Activated CD4-positive, alpha-beta T cell treated with anti-CD3 and anti-CD28 coated beads, Interleukin-2, amount 10 ng/mL, durations not matched to agents 24 days and 14 days (primary cell): ENCODE measurements around the gene C1R. TPM values are rescaled to one million over a fixed set of nuclear protein-coding genes. Genes with fewer than 3 reads are reported as not detected.
"Not testable (repeated sequence)": the region's sequence is repeated elsewhere in the genome, so short reads cannot be mapped to it uniquely, and the experiment has no call there.

Experiments used
- DNase-seq: peaks from one replicate; pipeline ENCODE4 v3.0.0; 2022
- H3K27ac Mint-ChIP-seq: one replicate; pipeline ENCODE4 v1.8.0; 2022; ENCODE audit warnings: mild to moderate bottlenecking, mixed read lengths
- H3K27me3 Mint-ChIP-seq: one replicate; pipeline ENCODE4 v1.8.0; 2022; ENCODE audit warnings: mixed read lengths
- H3K36me3 Mint-ChIP-seq: one replicate; pipeline ENCODE4 v1.8.0; 2022; ENCODE audit warnings: low read depth, mild to moderate bottlenecking, mixed read lengths
- H3K4me1 Mint-ChIP-seq: one replicate; pipeline ENCODE4 v1.8.0; 2021; ENCODE audit warnings: mixed read lengths
- H3K4me3 Mint-ChIP-seq: one replicate; pipeline ENCODE4 v1.8.0; 2022; ENCODE audit warnings: mild to moderate bottlenecking, moderate library complexity, mixed read lengths
- H3K9me3 Mint-ChIP-seq: one replicate; pipeline ENCODE4 v1.8.0; 2021; ENCODE audit warnings: mixed read lengths
- intact Hi-C: fragments of 100-400 bp; cut with micrococcal nuclease; formaldehyde crosslinking; loops from one replicate; pipeline ENCODE4 v1.15.1; 2023
- total RNA-seq: library from RNA; stranded (reverse); gene quantifications from 2 replicates; pipeline ENCODE4 v1.2.3, GENCODE V29; 2022

C1R gene
- total RNA-seq, 1 donor from 2014 or later = 2.5 TPM

GRCh38 chr12:7042842-7043241 lies 49.4 kb downstream of the C1R start:
- peaks cover 2% of the 10 kb centered on the region for H3K27me3 Mint-ChIP-seq
- intact Hi-C loops = loop anchor here (10.0 kb wide), 1 partner anchor 52 kb away; the partner anchor contains the start of gene C1R

GRCh38 chr12:7039403-7039802 lies 52.8 kb downstream of the C1R start:
- Mint-ChIP-seq H3K27ac (no peak overlapping the region), H3K36me3 (no peaks in the 10 kb centered on the region), H3K27me3 (peaks cover 2% of the 10 kb centered on the region), H3K4me1 (no peaks in the 10 kb centered on the region), H3K4me3 (no peak overlapping the region), H3K9me3 (no peaks in the 10 kb centered on the region)
- DNase-seq = no peak
- intact Hi-C loops = no loop called here

More at GRCh38 chr12:7042842-7043241, 49.4 kb downstream of the C1R start:
- H3K4me1 Mint-ChIP-seq = peaks cover 7% of the 10 kb centered on the region
- no peak for DNase-seq
- no peak overlapping the region for H3K4me3 Mint-ChIP-seq
- no peaks in the 10 kb centered on the region for H3K9me3 Mint-ChIP-seq
- no peaks in the 10 kb centered on the region for H3K36me3 Mint-ChIP-seq
- no peak overlapping the region for H3K27ac Mint-ChIP-seq

DNA sequence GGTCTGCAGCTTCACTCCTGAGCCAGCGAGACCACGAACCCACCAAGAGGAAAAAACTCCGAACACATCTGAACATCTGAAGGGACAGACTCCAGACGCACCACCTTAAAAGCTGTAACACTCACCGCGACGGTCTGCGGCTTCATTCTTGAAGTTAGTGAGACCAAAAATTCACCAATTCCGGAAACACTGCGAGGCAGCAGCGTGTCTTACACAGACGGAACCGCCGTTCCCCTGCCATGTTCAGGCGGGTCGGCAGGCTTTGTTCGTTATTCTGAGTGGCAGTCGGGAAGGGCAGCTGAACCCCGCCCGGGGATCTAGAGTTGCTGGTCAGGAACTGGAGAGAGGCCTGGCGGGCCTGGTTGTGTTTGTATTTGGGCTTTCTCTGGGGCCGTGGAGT lies 53.7 kb downstream of the C1R start:
- Mint-ChIP-seq H3K27ac (no peak overlapping the region), H3K9me3 (no peaks in the 10 kb centered on the region), H3K4me3 (no peak overlapping the region), H3K27me3 (peaks cover 2% of the 10 kb centered on the region), H3K36me3 (no peaks in the 10 kb centered on the region), H3K4me1 (no peaks in the 10 kb centered on the region)
- intact Hi-C loops = no loop called here
- DNase-seq = no peak

- H3K27ac Mint-ChIP-seq, H3K4me1 Mint-ChIP-seq, DNase-seq, H3K4me3 Mint-ChIP-seq, H3K27me3 Mint-ChIP-seq, H3K36me3 Mint-ChIP-seq, intact Hi-C loops, H3K9me3 Mint-ChIP-seq: not testable (repeated sequence)
Observed at GRCh38 chr12:7037411-7037810, 54.8 kb downstream of the C1R start.

DNA sequence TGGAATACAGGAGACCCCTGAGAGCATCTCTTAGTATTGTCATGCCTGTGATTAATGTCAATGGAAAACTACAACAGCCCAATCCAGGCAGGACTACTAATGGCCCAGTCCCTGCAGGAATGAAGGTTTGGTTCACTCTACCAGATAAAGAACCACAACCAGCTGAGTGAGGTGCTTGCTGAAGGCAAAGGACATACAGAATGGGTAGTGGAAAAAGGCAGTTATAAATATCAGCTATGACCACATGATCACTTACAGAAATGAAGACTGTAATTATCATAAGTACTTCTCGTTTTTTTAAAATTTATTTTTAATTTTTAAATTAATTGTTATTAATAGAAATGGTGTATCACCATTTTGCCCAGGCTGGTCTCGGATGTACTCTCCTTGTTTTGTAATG lies 56.8 kb downstream of the C1R start:
- H3K9me3 Mint-ChIP-seq = no peaks in the 10 kb centered on the region
- intact Hi-C loops = no loop called here
- no peaks in the 10 kb centered on the region for H3K36me3 Mint-ChIP-seq
- H3K4me3 Mint-ChIP-seq = no peak overlapping the region
- H3K27me3 Mint-ChIP-seq = peaks cover 3% of the 10 kb centered on the region
- no peak for DNase-seq
- no peak overlapping the region for H3K27ac Mint-ChIP-seq
- no peaks in the 10 kb centered on the region for H3K4me1 Mint-ChIP-seq

DNA sequence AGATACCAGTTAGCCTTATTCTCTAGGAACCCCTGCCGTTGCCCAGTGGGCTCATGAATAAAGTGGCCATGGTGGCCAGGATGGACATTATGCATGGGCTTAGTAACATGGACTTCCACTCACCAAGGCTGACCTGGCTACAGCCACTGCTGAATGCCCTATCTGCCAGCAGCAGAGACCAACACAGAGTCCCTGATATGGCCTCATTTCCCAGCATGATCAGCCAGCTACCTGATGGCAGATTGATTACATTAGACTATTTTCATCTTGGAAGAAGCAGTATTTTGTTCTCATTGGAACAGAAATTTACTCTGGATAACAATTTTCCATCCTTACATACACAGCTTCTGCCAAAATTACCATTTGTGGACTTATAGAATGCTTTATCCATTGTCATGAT lies 57.8 kb downstream of the C1R start:
- Mint-ChIP-seq H3K27ac (no peak overlapping the region), H3K4me1 (no peaks in the 10 kb centered on the region), H3K4me3 (no peak overlapping the region), H3K9me3 (no peaks in the 10 kb centered on the region), H3K36me3 (no peaks in the 10 kb centered on the region), H3K27me3 (peaks cover 3% of the 10 kb centered on the region)
- no peak for DNase-seq
- intact Hi-C loops = no loop called here

DNA sequence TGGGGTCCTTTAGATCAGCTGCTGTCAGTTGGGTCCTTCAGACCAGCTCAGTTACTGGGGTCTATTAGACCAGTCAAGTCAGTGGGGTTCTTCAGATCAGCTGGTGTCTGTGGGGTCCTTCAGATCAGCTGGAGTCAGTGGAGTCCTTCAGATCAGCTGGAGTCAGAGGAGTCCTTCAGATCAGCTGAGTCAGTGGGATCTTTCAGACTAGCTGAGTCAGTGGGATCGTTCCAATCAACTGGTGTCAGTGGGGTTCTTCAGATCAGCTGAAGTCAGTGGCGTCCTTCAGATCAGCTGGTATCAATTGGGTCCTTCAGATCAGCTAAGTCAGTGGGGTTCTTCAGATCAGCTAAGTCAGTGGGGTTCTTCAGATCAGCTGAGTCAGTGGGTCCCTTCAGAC lies 59.3 kb downstream of the C1R start:
- intact Hi-C loops = no loop called here
- H3K36me3 Mint-ChIP-seq = no peaks in the 10 kb centered on the region
- H3K4me1 Mint-ChIP-seq = no peaks in the 10 kb centered on the region
- H3K9me3 Mint-ChIP-seq = no peaks in the 10 kb centered on the region
- H3K27me3 Mint-ChIP-seq = peaks cover 3% of the 10 kb centered on the region
- no peak for DNase-seq
- H3K27ac Mint-ChIP-seq = no peak overlapping the region
- no peak overlapping the region for H3K4me3 Mint-ChIP-seq

- peaks cover 3% of the 10 kb centered on the region for H3K27me3 Mint-ChIP-seq
- no peaks in the 10 kb centered on the region for H3K36me3 Mint-ChIP-seq
- H3K4me1 Mint-ChIP-seq = no peaks in the 10 kb centered on the region
- H3K27ac Mint-ChIP-seq = no peak overlapping the region
- no peak overlapping the region for H3K4me3 Mint-ChIP-seq
- intact Hi-C loops = no loop called here
- no peak for DNase-seq
- H3K9me3 Mint-ChIP-seq = no peaks in the 10 kb centered on the region
Observed at GRCh38 chr12:7031306-7031705, 60.9 kb downstream of the C1R start.

Other genes starting within 250 kb of the C1R start
- 32.6 and 33.7 TPM in 2 replicates for gene CDCA3, start 241.2 kb downstream of the C1R start, total RNA-seq
- 121 TPM in 2 replicates for gene USP5, start 240.3 kb downstream of the C1R start, total RNA-seq
- gene TPI1, start 224.9 kb downstream of the C1R start, total RNA-seq = 1,614 and 1,630 TPM in 2 replicates
- gene SPSB2, start 219.1 kb downstream of the C1R start, total RNA-seq = 3.4 TPM in 2 replicates
- gene LRRC23, start 187.6 kb downstream of the C1R start, total RNA-seq = 6.3 and 6.6 TPM in 2 replicates
- 202 and 206 TPM in 2 replicates for gene ENO2, start 177.9 kb downstream of the C1R start, total RNA-seq
- 61.6 and 66.8 TPM in 2 replicates for gene ATN1, start 164.5 kb downstream of the C1R start, total RNA-seq
- gene RNU7-1, start 148.6 kb downstream of the C1R start, total RNA-seq = not detected in 2 replicates
- 168 and 174 TPM in 2 replicates for gene C12orf57, start 148.4 kb downstream of the C1R start, total RNA-seq
- gene PTPN6, start 141.1 kb downstream of the C1R start, total RNA-seq = 349 and 355 TPM in 2 replicates
- 474 and 487 TPM in 2 replicates for gene PHB2, start 121.8 kb downstream of the C1R start, total RNA-seq
- gene EMG1, start 121.5 kb downstream of the C1R start, total RNA-seq = 129 and 131 TPM in 2 replicates
- 29.2 and 29.5 TPM in 2 replicates for gene LPCAT3, start 74.0 kb downstream of the C1R start, total RNA-seq
- 1.9 and 2.6 TPM in 2 replicates for gene C1S, start 31.7 kb downstream of the C1R start, total RNA-seq
- gene C1RL, start 16.8 kb upstream of the C1R start, total RNA-seq = 19.8 and 23.0 TPM in 2 replicates
- gene RBP5, start 36.4 kb upstream of the C1R start, total RNA-seq = not detected in 2 replicates
- 42.1 and 47.0 TPM in 2 replicates for gene CLSTN3, start 37.9 kb upstream of the C1R start, total RNA-seq
- 36.7 and 42.5 TPM in 2 replicates for gene PEX5, start 97.2 kb upstream of the C1R start, total RNA-seq
- gene ACSM4, start 211.6 kb upstream of the C1R start, total RNA-seq = not detected in 2 replicates